GM21515 (cell line): ENCODE results near the gene UNC50.

Experiments used
- ATAC-seq: cut with Tn5 transposase; IDR thresholded peaks from one replicate; pipeline ENCODE4 v1.9.1; 2021; ENCODE audit not compliant: unreplicated experiment

UNC50 gene, protein sequence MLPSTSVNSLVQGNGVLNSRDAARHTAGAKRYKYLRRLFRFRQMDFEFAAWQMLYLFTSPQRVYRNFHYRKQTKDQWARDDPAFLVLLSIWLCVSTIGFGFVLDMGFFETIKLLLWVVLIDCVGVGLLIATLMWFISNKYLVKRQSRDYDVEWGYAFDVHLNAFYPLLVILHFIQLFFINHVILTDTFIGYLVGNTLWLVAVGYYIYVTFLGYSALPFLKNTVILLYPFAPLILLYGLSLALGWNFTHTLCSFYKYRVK

GRCh38 chr2:98608116-98608961, at the start of gene UNC50, which contains the start of gene COA5:
TSS of gene UNC50 (plus strand) at chr2:98608589. CDS start at chr2:98609760, 1,171 bp downstream.
TSS of gene COA5 (minus strand) at chr2:98608512. CDS start at chr2:98608405, 107 bp downstream.
- peak; percentile 87 for ATAC-seq

DNA sequence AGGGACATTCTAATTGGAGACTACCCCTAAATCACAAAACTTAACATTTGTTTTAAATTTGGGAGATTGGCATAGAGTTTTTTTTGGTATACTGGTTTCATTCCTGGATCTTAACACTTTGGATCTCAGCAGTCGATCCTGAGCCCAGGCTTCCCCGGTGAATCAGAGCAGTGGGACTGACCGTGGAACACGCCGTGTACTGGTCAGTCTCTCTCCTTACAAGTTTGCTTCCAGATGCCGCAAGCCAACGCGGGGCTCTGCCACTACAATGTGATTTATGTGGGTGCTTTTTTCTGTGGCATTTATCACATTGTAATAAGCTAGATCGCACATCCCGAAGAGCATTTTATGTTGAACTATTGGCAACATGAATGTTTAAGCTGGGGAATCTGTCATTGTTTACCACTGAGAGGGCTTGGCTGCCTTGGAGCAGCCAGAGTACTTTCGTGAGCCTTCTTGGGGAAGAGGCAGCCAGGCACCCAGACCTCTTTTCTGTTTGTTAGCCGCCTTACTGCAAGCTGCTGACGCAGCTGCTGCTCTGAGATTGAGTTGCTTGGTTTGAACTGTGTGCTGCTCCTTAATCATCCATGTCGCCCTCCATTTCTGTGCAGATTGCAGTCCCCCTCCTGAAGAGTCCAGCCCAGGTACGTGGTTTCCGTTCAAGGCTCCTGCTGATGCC, 49.4 kb upstream of the UNC50 start:
- no peak for ATAC-seq

DNA sequence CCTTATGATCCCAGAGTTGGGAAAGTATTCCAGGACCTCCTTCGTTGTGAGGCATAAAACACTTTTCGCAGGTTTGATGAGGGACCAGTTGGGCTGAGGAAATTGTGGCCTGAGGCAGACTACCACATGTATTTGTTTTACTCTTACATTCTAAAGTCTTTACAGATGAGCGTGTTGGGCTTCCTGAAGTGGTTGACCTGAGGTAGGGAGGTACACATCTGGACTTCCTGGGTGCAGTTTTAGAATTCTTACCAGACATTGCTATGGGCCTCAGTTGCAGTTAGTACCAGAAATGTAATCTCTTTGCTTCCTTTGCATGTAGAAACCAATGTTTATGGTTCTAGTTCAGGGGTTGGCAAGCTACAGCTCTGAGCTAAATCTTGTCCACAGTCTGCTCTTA, 48.8 kb upstream of the UNC50 start:
- no peak for ATAC-seq

- ATAC-seq: no peak
Measured at GRCh38 chr2:98560256-98560771, 48.1 kb upstream of the UNC50 start.

DNA sequence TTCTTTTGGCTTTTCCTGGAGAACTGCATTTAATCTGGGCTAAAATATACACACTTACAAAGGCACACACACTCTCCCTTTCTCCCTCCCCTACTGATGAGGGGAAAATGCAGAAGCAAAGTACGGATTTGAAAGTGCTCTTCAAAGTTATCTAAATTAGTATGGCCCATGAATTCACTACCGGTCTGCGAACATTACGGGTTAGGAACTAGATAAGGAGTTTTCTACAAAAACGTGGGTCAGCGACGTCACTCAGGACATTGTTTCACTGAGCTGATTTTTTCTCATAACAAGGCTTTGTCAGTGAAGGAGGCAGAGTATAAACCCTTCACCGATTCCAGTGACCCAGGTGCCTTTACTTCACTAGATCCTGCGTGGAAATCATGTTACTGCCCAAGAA, 47.4 kb upstream of the UNC50 start:
- ATAC-seq: no peak

DNA sequence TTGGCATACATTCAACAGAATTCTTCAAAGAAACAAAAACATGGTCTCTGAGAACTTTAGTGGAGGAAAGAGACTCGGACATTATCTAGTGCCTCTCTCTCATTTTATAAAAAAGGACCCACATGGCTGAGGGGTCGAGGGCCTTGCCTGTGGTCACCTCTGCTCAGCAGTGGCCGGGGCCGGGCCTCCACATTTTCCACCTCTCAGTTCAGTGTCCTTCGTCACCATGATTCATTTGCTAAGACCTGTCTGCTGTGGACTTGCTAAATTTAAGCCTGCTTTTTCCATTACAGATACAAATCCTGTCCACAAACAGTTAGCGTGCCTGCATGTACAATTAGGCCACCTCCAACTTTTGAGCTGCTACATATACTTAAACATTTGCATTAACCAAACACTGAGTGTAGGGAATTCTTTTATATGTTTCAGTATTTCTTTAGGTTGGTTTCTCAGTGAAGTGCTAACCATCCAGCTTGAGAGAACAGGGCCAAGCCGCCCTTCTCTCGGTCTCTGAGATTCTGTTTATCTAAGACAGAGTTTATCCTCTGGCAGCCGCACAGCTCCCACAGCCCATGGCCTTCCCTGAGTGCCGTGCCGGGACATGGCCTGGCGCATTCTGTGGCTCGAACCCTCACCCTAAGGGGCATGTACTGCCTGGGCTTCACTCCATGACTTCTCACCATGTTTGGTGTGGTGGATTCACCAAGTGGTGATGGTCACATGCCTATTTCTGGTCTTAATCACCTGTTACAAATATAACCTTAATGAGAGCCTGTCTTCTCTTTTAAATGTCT, 46.3 kb upstream of the UNC50 start:
- no peak for ATAC-seq

DNA sequence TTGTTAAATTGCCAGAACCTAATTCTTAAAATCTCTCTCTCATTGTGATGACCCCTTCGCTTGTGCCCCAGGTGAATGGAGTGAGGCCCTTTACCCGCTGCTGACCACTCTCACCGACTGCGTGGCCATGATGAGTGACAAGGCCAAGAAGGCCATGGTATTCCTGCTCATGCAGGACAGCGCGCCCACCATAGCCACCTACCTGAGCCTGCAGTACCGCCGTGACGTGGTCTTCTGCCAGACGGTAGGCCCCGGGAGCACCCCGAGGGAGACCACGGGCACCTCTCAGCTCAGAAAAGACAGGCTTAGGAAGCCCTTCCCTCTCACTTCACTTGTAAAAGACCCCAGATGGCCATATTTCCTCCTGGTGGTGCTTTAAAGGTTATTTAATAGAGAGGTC, 45.0 kb upstream of the UNC50 start:
- ATAC-seq: no peak

DNA sequence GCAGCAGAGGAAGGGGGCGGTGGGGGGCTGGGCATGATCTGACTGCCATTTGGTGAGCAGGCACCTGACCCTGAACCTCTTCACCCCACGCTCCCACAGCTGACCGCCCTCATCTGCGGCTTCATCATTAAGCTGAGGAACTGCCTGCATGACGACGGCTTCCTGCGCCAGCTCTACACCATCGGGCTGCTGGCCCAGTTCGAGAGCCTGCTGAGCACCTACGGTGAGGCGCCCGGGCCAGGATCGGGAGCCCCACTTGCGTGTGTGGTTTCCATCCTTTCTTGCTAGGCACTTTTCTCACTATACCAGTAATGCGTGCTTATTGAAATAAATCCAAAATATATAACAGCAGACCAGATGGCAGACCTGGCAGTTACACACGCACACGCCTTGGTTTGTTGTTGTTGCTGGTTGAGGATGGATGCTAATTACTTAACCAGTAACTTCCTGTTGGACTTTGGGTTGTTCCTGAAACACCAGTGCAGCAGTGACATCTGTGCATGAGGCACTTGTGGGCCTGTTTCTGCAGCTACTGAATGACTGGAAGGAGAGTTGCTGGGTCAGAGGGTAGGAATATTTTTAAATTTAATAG, 43.8 kb upstream of the UNC50 start:
- ATAC-seq: no peak

GRCh38 chr2:98565286-98565860, 43.0 kb upstream of the UNC50 start:
- no peak for ATAC-seq

DNA sequence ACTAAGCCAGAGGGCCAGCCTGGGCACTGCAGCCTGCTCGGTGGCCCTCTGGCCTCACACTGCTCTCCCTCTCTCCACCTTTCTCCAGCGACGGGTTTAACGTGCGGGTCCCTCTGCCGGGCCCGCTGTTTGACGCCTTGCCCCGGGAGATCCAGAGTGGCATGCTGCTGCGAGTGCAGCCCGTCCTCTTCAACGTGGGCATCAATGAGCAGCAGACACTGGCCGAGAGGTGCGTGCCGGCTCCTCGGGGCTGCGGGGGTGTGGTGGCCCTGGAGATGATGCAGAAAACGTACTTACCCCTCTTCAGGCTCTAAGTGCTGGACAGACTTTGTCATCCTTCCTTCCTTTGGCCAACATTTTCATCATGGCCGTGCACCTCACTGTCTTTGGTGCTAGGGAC, 42.4 kb upstream of the UNC50 start:
- ATAC-seq: no peak

- no peak for ATAC-seq
Measured at GRCh38 chr2:98568161-98568956, 40.0 kb upstream of the UNC50 start.

GRCh38 chr2:98569197-98569793, 39.1 kb upstream of the UNC50 start:
- ATAC-seq: no peak

GRCh38 chr2:98569915-98570314, 38.5 kb upstream of the UNC50 start:
- no peak for ATAC-seq

DNA sequence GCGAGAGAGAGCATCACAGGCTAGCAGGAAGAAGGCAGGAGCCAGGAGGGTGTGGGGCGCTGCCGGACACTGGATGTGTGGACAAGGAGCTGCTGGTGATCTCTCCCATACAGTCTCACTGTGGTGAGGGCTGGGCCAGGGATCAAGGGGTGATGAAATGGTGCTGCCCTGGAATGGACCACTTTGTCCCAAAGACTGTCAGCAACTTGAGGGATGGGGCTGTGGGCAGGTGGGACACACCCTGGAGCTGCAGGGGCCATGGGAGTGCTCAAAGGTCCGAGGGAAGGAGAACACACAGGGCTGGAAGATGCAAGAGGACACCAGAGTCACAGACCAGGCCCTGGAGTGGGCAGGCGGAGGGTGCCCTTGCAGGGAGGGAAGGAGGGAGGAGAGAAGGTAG, 38.0 kb upstream of the UNC50 start:
- no peak for ATAC-seq

DNA sequence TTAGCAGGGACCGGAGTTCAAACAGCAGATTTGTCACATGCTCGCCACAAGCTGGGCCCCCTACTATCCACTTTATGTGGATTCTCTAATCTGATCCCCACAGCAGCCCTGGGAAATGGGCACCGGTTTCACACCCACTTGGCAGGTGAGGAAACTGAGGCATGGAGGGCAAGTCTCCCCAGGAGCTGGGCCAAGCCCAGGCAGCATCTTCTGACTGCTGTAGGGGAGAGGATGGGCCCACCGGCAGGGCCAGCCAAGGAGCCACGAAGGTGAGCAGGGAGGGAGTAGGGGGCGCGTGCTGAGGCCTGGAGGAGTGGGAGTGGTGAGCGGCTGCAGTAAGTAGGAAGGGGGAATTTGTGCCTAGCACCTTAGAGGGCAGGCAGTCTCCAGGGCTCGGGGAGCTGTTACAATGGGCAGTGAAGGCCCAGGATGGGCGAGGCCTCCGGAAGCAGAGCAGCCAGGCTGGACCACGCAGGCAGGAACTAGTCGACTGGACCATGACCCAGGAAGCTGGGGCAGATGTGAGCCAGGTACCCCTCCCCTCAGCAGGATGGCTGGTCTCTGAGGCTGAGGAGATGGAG, 37.2 kb upstream of the UNC50 start:
- ATAC-seq: no peak

GRCh38 chr2:98571796-98572195, 36.6 kb upstream of the UNC50 start:
- no peak for ATAC-seq

DNA sequence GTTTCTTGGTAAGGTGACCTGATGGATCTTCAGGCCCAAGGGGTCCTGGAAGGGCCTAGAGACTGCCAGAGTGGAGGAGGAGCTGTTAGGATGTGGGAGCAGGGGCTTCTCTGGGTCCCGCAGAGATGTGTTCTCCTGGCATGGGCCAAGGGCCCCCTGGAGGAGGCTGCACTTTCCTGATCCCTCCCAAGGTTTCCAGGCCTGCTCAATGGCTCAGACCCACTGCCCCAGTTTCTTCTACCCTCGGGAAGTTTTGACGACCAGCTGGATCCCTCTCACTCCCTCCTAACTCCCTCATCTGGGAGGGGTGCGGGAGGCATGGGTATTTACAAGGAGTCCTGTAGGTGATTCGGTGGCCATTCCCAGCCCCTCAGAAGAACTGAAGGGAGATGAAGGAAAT, 36.2 kb upstream of the UNC50 start:
- no peak for ATAC-seq

GRCh38 chr2:98572676-98573075, 35.7 kb upstream of the UNC50 start:
- ATAC-seq: no peak
